Natural killer cell (primary cell): Measurements from ENCODE around the gene MKNK1. TPM values are rescaled to one million over a fixed set of nuclear protein-coding genes. Genes with fewer than 3 reads are reported as not detected.

Experiments used
- ATAC-seq, 3 donors: fragments of 150-1000 bp in 2 of 3; fragments of 200-7000 bp in 1 of 3; cut with Tn5 transposase; 1 replicate in 1 of 3; 2 replicates in 2 of 3; pipeline ENCODE4 v1.10.0; 2021; ENCODE audit warnings: mild to moderate bottlenecking in 2 of 3, moderate library complexity in 2 of 3
- DNase-seq, 2 donors: peaks; one replicate each; pipeline versions ENCODE4 v3.0.0 to v3.0.0-alpha.2; 2013 to 2021; ENCODE audit warnings: mixed read lengths in 1 of 2
- H3K27ac ChIP-seq: one replicate; pipeline ENCODE4 v1.5.1; 2013; ENCODE audit warnings: mild to moderate bottlenecking, low read length
- H3K27me3 ChIP-seq: one replicate; pipeline ENCODE4 v1.6.1; 2013; ENCODE audit warnings: low read length; ENCODE audit not compliant: control insufficient read depth, insufficient read depth
- H3K36me3 ChIP-seq: one replicate; pipeline ENCODE4 v1.6.1; 2013; ENCODE audit warnings: low read length; ENCODE audit not compliant: control insufficient read depth, insufficient read depth
- H3K4me1 ChIP-seq: one replicate; pipeline ENCODE4 v1.6.1; 2013; ENCODE audit warnings: low read length; ENCODE audit not compliant: control insufficient read depth, insufficient read depth
- H3K4me3 ChIP-seq: one replicate; pipeline ENCODE4 v1.5.1; 2013; ENCODE audit warnings: low read length
- H3K9me3 ChIP-seq: one replicate; pipeline ENCODE4 v1.6.1; 2013; ENCODE audit warnings: low read length; ENCODE audit not compliant: control insufficient read depth, insufficient read depth
- H3K27ac Mint-ChIP-seq, 2 donors: one replicate each; pipeline ENCODE4 v1.8.0; 2022; ENCODE audit warnings: mild to moderate bottlenecking in 2 of 2, mixed read lengths in 2 of 2, moderate library complexity in 1 of 2
- H3K27me3 Mint-ChIP-seq, 2 donors: one replicate each; pipeline ENCODE4 v1.8.0; 2022; ENCODE audit warnings: low read depth in 2 of 2, mixed read lengths in 2 of 2
- H3K36me3 Mint-ChIP-seq: one replicate; pipeline ENCODE4 v1.8.0; 2022; ENCODE audit warnings: mixed read lengths
- H3K4me1 Mint-ChIP-seq, 2 donors: one replicate each; pipeline ENCODE4 v1.8.0; 2022; ENCODE audit warnings: mixed read lengths in 2 of 2
- H3K4me3 Mint-ChIP-seq: one replicate; pipeline ENCODE4 v1.8.0; 2022; ENCODE audit warnings: mild to moderate bottlenecking, moderate library complexity, mixed read lengths
- H3K9me3 Mint-ChIP-seq, 2 donors: one replicate each; pipeline ENCODE4 v1.8.0; 2022; ENCODE audit warnings: mixed read lengths in 2 of 2
- CTCF ChIP-seq: fragments of 200-600 bp; IDR thresholded peaks from one replicate; pipeline ENCODE4 v1.8.0; 2022; ENCODE audit warnings: antibody characterized with exemption
- WGBS: methylation state at CpG from one replicate; pipeline ENCODE4 v1.1.7; 2013; ENCODE audit warnings: missing lambda C conversion rate; ENCODE audit not compliant: insufficient coverage; 5-methylcytosine and 5-hydroxymethylcytosine counted together
- intact Hi-C: fragments of 100-400 bp; cut with micrococcal nuclease; formaldehyde crosslinking; loops from one replicate; pipeline ENCODE4 v1.14.2; 2022
- total RNA-seq, 4 donors: library from RNA; stranded (reverse); fragments of 120-200 nt in 1 of 4; gene quantifications; one replicate each; pipeline versions ENCODE4 v1.2.3 to v1.2.4, GENCODE V29; 2013 to 2022

The MKNK1 gene
- total RNA-seq, 3 donors from 2014 or later (not counting 1 experiment from before 2014, with no cell fraction given), result 59.5 to 81.5 (median 65.5) TPM

DNA sequence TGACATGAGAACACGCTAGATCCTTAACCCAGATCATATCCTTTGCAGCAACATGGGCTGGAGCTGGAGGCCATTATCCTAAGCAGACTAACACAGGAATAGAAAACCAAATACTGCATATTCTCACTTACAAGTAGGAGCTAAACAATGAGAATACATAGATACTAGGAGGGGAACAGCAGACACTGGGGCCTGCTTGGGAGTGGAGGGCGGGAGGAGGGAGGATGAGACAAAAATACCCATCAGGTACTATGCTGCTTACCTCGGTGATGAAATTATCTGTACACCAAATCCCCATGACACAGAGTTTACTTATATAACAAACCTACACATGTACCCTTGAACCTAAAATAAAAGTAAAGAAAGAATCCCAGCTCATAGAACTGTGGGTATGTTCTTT lies 13.8 kb upstream of the MKNK1 start:
- peaks cover 43% of the 10 kb centered on the region for H3K4me1 ChIP-seq

DNA sequence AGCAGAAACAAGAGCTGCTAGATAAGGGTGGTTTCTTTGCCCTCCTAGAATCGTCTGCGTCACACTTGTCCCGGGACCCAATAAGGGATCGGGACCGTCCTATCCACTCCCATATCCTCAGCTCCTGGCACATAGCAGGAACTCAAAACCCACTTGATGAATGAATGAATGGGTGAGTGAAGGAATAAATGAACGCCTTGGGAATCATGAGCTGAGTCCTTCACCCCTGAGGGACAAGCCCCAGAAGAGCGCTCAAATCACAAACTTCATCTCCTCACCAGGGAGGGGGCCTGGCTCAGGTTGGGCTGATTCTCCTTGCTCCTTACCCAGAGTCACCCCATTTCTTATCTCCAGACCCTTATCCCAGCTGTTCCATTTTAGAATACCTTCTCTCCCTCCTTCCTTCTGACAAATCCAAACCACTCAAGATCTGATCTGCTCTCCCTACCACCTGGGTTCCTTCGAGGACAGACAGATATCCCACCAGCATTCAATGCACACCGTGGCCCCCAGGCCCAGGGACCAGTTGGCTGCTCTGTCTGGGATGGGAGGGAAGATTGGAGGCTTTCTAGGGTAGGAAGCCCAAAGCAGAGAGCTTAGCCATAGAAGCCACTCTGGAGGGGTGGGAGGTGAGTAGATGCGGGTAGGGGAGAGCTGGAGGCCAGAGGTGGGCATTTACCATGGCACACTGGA lies 13.2 kb upstream of the MKNK1 start:
- Histone ChIP-seq H3K36me3 (no peaks in the 10 kb centered on the region), H3K4me1 (peaks cover 46% of the 10 kb centered on the region), H3K27me3 (no peaks in the 10 kb centered on the region), H3K4me3 (peak overlapping the region; percentile 93), H3K9me3 (no peaks in the 10 kb centered on the region), H3K27ac (peak overlapping the region; percentile 85)
- Mint-ChIP-seq H3K4me3 (peak overlapping the region; percentile 84), H3K27me3 (no peaks in the 10 kb centered on the region), H3K9me3 (no peaks in the 10 kb centered on the region), H3K27ac (peak overlapping the region; percentile 81 to 94), H3K4me1 (peaks cover 35 to 49% of the 10 kb centered on the region in 2 donors), H3K36me3 (no peaks in the 10 kb centered on the region)
- WGBS, result 61% methylated on average over 8 of the region's 10 CpGs
- no peak for TF ChIP-seq CTCF
- intact Hi-C loops, result loop anchor here (5.0 kb wide), 1 partner anchor 100 kb away; the partner anchor contains the start of gene EFCAB14
- DNase-seq (no peak), ATAC-seq (no peak)

More for the DNA sequence above, 13.8 kb upstream of the MKNK1 start:
- H3K4me3 Mint-ChIP-seq, result peak overlapping the region; percentile 84
- TF ChIP-seq CTCF, result no peak
- ATAC-seq, result no peak
- H3K27ac Mint-ChIP-seq, result peak overlapping the region; percentile 81 to 94
- Histone ChIP-seq H3K9me3 (no peaks in the 10 kb centered on the region), H3K36me3 (no peaks in the 10 kb centered on the region), H3K4me3 (no peak overlapping the region), H3K27me3 (no peaks in the 10 kb centered on the region), H3K27ac (no peak overlapping the region)
- H3K27me3 Mint-ChIP-seq, result no peaks in the 10 kb centered on the region
- no peaks in the 10 kb centered on the region for H3K36me3 Mint-ChIP-seq
- H3K4me1 Mint-ChIP-seq, result peaks cover 31 to 43% of the 10 kb centered on the region in 2 donors
- no peak for DNase-seq
- intact Hi-C loops, result loop anchor here (5.0 kb wide), 1 partner anchor 99 kb away; the partner anchor contains the start of gene EFCAB14
- no peaks in the 10 kb centered on the region for H3K9me3 Mint-ChIP-seq
- WGBS, result 100% methylated on average over 1 of the region's 3 CpGs

DNA sequence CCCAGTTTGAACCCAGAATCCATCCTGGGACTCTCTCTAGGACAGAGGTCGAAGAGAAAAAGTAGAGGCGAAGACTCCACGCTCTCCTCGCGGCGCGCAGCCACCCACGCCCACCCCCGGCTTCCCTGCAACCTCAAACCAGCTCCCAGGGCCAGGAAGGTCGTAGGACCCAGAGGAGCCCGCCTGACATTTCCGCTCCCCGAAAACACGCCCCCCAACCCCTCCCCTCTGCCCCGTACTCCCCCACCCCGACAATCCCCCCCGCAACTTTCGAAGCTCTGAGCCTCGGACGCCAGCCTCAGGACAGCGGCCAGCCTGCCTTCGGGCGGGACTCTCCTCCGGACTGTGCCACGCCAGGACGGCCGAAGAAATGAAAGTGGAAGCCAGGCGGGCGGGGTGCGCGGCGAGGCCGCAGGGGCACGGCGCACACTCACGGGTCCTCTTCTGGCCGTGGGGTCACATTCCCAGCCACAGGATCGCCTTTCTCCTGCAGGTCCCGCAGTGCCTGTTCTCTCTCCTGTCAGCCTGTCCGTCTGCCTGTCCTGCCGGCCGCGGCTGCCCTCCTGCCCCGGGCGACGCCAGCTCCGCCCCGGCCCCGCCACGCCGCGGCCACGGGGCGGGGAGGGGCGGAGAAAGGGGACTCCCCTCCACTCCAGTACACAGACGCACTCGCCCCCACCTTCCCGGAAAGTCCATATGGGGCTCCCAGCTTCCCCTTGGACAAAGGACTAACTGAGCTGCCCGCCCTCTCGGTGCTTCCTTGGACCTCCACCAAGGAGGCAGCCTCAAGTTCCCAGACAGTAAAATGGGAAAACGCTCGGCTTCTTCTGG lies 12.4 kb upstream of the MKNK1 start, which contains the start of gene MOB3C:
Gene MOB3C (minus strand): TSS at position 535 of the 831 bp plus-strand sequence. CDS start 3,490 bp downstream, outside the sequence.
- no peaks in the 10 kb centered on the region for H3K9me3 ChIP-seq
- TF ChIP-seq CTCF, result no peak
- intact Hi-C loops, result loop anchor here (1.0 to 5.0 kb wide), 2 partner anchors 12 to 101 kb away; partner anchors contain the start of genes EFCAB14 and MKNK1
- WGBS, result under 1% methylated on average over 61 of the region's 62 CpGs
- peak within 1 kb of the TSS; percentile 84 for H3K4me3 Mint-ChIP-seq
- H3K9me3 Mint-ChIP-seq, result no peaks in the 10 kb centered on the region
- H3K4me3 ChIP-seq, result peak within 1 kb of the TSS; percentile 93
- H3K36me3 Mint-ChIP-seq, result no peaks in the 10 kb centered on the region
- peak within 1 kb of the TSS; percentile 85 for H3K27ac ChIP-seq
- peak within 1 kb of the TSS; percentile 81 to 94 for H3K27ac Mint-ChIP-seq
- no peaks in the 10 kb centered on the region for H3K27me3 Mint-ChIP-seq
- H3K36me3 ChIP-seq, result peaks cover 2% of the 10 kb centered on the region
- ATAC-seq (peak; percentile 86 to 90 (median 88)), DNase-seq (peak; percentile 63 to 80)
- peaks cover 36 to 52% of the 10 kb centered on the region in 2 donors for H3K4me1 Mint-ChIP-seq
- H3K4me1 ChIP-seq, result peaks cover 53% of the 10 kb centered on the region
- no peaks in the 10 kb centered on the region for H3K27me3 ChIP-seq
